H1 (cell line): ENCODE measurements around the gene LCOR. TPM values are rescaled to one million over a fixed set of nuclear protein-coding genes. Genes with fewer than 3 reads are reported as not detected.

Source experiments
- ASH2L ChIP-seq: fragments of 200-600, 300-600 bp; sonication (generic); IDR thresholded peaks from one replicate; pipeline ENCODE4 v1.7.1; 2017; ENCODE audit warnings: low read length
- CBX5 ChIP-seq: fragments of 300-800, 300-1000 bp; sonication (generic); IDR thresholded peaks from 2 replicates; pipeline ENCODE4 v1.7.1; 2016; ENCODE audit warnings: antibody characterized with exemption, low read length, low read depth
- CHD7 ChIP-seq: fragments of 300-600 bp; sonication (generic); IDR thresholded peaks from 2 replicates; pipeline ENCODE4 v1.7.1; 2012; ENCODE audit warnings: low read length, moderate library complexity, mild to moderate bottlenecking, inconsistent platforms; ENCODE audit not compliant: insufficient replicate concordance
- CREB1 ChIP-seq: IDR thresholded peaks from 2 replicates; pipeline ENCODE4 v1.6.1; 2012; ENCODE audit warnings: inconsistent platforms
- CTBP2 ChIP-seq: IDR thresholded peaks from 2 replicates; pipeline ENCODE4 v1.7.0; 2011; ENCODE audit warnings: borderline replicate concordance, mild to moderate bottlenecking, moderate library complexity, mixed read lengths, low read length; ENCODE audit not compliant: insufficient read depth, insufficient read length
- FOSL1 ChIP-seq: IDR thresholded peaks from 2 replicates; pipeline ENCODE4 v1.6.1; 2011; ENCODE audit warnings: mild to moderate bottlenecking, low read depth, low read length, moderate library complexity; ENCODE audit not compliant: insufficient read depth
- GABPA ChIP-seq: IDR thresholded peaks from 2 replicates; pipeline ENCODE4 v1.6.1; 2011; ENCODE audit warnings: mild to moderate bottlenecking, low read length, moderate library complexity, borderline replicate concordance; ENCODE audit not compliant: insufficient read depth
- POU5F1 ChIP-seq: IDR thresholded peaks from 2 replicates; pipeline ENCODE4 v1.6.1; 2011; ENCODE audit warnings: low read depth, mild to moderate bottlenecking, low read length, moderate library complexity
- SAP30 ChIP-seq: fragments of 300-600 bp; sonication (generic); IDR thresholded peaks from 2 replicates; pipeline ENCODE4 v1.7.1; 2012; ENCODE audit warnings: low read length, moderate library complexity, mild to moderate bottlenecking, inconsistent platforms; ENCODE audit not compliant: insufficient read depth, insufficient replicate concordance
- SP1 ChIP-seq: IDR thresholded peaks from 2 replicates; pipeline ENCODE4 v1.6.1; 2011; ENCODE audit warnings: low read depth, low read length
- TAF1 ChIP-seq: IDR thresholded peaks from 2 replicates; pipeline ENCODE4 v1.6.1; 2011; ENCODE audit warnings: mild to moderate bottlenecking, low read depth, low read length
- TAF7 ChIP-seq: optimal IDR thresholded peaks from 2 replicates; pipeline ENCODE3; 2011; ENCODE audit warnings: low read depth, mild to moderate bottlenecking, inconsistent platforms, low read length, moderate library complexity, borderline replicate concordance
- YY1 ChIP-seq: IDR thresholded peaks from 2 replicates; pipeline ENCODE4 v1.6.1; 2011; ENCODE audit warnings: low read depth, mild to moderate bottlenecking, low read length
- polyA plus RNA-seq, 7 experiments: library from polyadenylated mRNA; depleted of rRNA in 3 of 7; stranded (reverse) in 5 of 7; unstranded in 2 of 7; fragments of >200 nt in 5 of 7; fragments of 200-250 nt in 2 of 7; gene quantifications; 1 replicate in 5 of 7; 2 replicates in 1 of 7; 4 replicates in 1 of 7; pipeline versions ENCODE4 v1.2.1 to v1.2.3, GENCODE V29; 2011 to 2013; ENCODE audit warnings: missing spikeins in 2 of 7, mixed read lengths in 2 of 7
- total RNA-seq: library from RNA; stranded (reverse); fragmentation: NEBNext Ultra II Directional; extraction: Animal tissue kit (Norgen Biotek cat#: 25700); gene quantifications from 2 replicates; pipeline ENCODE4 v1.2.1, GENCODE V29; 2021

The LCOR gene
- total and polyA plus RNA-seq, 2 of the 8 experiments (the other 6 are each of a cell fraction or from before 2014, with no cell fraction given), result 4.7 to 25.5 TPM

GRCh38 chr10:97013568-97013967, 181.5 kb downstream of the LCOR start (continued):
- TF ChIP-seq CHD7 (no peak), GABPA (no peak), FOSL1 (no peak), SP1 (no peak), TAF1 (no peak), TAF7 (no peak), YY1 (no peak), ASH2L (no peak), SAP30 (no peak), CTBP2 (no peak), POU5F1 (no peak), CREB1 (no peak), CBX5 (no peak)
